Adrenal gland (tissue), 12 donors: Measurements from ENCODE around the gene OR1K1. TPM values are rescaled to one million over a fixed set of nuclear protein-coding genes. Genes with fewer than 3 reads are reported as not detected.

Source experiments
- DNase-seq, 7 donors: peaks; one replicate each; pipeline ENCODE4 v3.0.0-alpha.2; 2019 to 2020
- H3K27ac ChIP-seq, 5 donors: fragments of 200-600 bp; sonication (generic) in 4 of 5; 1 replicate in 3 of 5; 2 replicates in 2 of 5; pipeline versions ENCODE4 v1.5.1 to v1.8.0; 2016 to 2020; ENCODE audit warnings: mild to moderate bottlenecking in 1 of 5
- H3K27me3 ChIP-seq: fragments of 200-600 bp; 2 replicates; pipeline ENCODE4 v1.8.0; 2021
- H3K36me3 ChIP-seq, 2 donors: fragments of 200-600 bp; replicated peaks in 1 of 2; 1 replicate in 1 of 2; 2 replicates in 1 of 2; pipeline versions ENCODE4 v1.5.1 to v1.8.0; 2018 to 2022
- H3K4me1 ChIP-seq, 2 donors: fragments of 200-600 bp; replicated peaks in 1 of 2; 1 replicate in 1 of 2; 2 replicates in 1 of 2; pipeline versions ENCODE4 v1.5.1 to v1.8.0; 2018 to 2021
- H3K4me3 ChIP-seq, 4 donors: fragments of 200-600 bp; sonication (generic) in 3 of 4; one replicate each; pipeline ENCODE4 v1.5.1; 2016 to 2018
- H3K9me3 ChIP-seq, 3 donors: fragments of 200-600 bp; sonication (generic) in 1 of 3; replicated peaks in 1 of 3; 1 replicate in 2 of 3; 2 replicates in 1 of 3; pipeline versions ENCODE4 v1.5.1 to v1.8.0; 2016 to 2021
- CTCF ChIP-seq, 6 experiments: fragments of 450-650 bp in 4 of 6; fragments of 200-600 bp in 2 of 6; sonication (generic) in 1 of 6; IDR thresholded peaks; 1 replicate in 5 of 6; 2 replicates in 1 of 6; pipeline versions ENCODE4 v1.5.1 to v1.8.0; 2016 to 2021; ENCODE audit warnings: antibody characterized with exemption in 6 of 6, mild to moderate bottlenecking in 2 of 6, moderate library complexity in 1 of 6
- POLR2A ChIP-seq, 2 donors: fragments of 450-650 bp; IDR thresholded peaks; one replicate each; pipeline ENCODE4 v1.6.1; 2017; ENCODE audit warnings: antibody characterized with exemption in 2 of 2, mild to moderate bottlenecking in 2 of 2, moderate library complexity in 1 of 2
- WGBS, 4 donors: extraction: QIAGEN DNeasy Blood & Tissue Kit in 2 of 4; methylation state at CpG; one replicate each; pipeline versions ENCODE4 v1.1.5 to v1.1.7; 2013 to 2017; 5-methylcytosine and 5-hydroxymethylcytosine counted together
- intact Hi-C, 2 donors: fragments of 100-400 bp; cut with DNase I; formaldehyde crosslinking; loops; one replicate each; pipeline versions ENCODE4 v1.14.1 to v1.15.0; 2022 to 2023
- polyA plus RNA-seq, 3 donors: library from polyadenylated mRNA; stranded (reverse); fragments of 200-250 nt in 2 of 3; fragments of 350-450 nt in 1 of 3; fragmentation: Illumina TruSeq in 1 of 3; extraction: RNeasy Lipid Tissue Mini Kit (QIAGEN cat#74804) in 1 of 3; gene quantifications; one replicate each; pipeline ENCODE4 v1.2.3, GENCODE V29; 2013 to 2014
- total RNA-seq, 9 donors: library from RNA; depleted of rRNA in 4 of 9; stranded (reverse); fragments of >200 nt in 4 of 9; fragments of 120-200 nt in 1 of 9; fragmentation: NEBNext Ultra II Directional in 1 of 9; extraction: Animal tissue kit (Norgen Biotek cat#: 25700) in 1 of 9; gene quantifications; one replicate each; pipeline versions ENCODE4 v1.1.0 to v1.2.4, GENCODE V29; 2013 to 2023
- donor health status: healthy with polysubstance abuse.
- donor health status: Bipolar disorder and iron deficiency.
- donor health status: DM: yes; HTN: yes; CAD: no.
- donor health status: DM: no; HTN: no; CAD: no.
- donor health status: DM: no; HTN: no; CAD: no.
- donor health status: DM: yes; HTN: yes; CAD: no.

OR1K1 gene
- total and polyA plus RNA-seq, 12 donors, result not detected

DNA sequence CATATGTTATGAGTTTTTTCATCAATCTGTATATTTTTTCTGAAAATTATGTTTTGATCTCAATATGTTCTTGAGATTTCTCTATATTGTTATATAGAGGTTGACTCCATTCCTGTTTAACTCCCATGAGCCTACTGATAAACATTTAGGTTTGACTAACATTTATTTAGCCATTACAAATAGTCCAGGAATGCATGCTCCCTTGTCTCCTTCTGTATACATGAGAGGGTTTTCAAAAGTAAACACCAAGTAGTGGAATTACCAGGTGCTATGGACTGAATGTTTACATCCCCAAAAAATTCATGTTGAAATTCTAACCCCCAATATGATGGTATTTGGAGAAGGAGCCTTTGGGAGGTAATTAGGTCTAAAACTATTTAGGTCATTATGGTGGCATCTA lies 14.7 kb upstream of the OR1K1 start:
- H3K36me3 ChIP-seq, result no peaks in the 10 kb centered on the region
- H3K27ac ChIP-seq, result no peak overlapping the region
- no peak overlapping the region for H3K4me3 ChIP-seq
- no peaks in the 10 kb centered on the region for H3K4me1 ChIP-seq
- TF ChIP-seq CTCF (IDR thresholded peaks at IDR 0.05), result no peak
- no peak for TF ChIP-seq POLR2A (IDR thresholded peaks at IDR 0.05)
- no peaks in the 10 kb centered on the region for H3K9me3 ChIP-seq
- intact Hi-C loops, result no loop called here
- no peaks in the 10 kb centered on the region for H3K27me3 ChIP-seq
- DNase-seq, result no peak

DNA sequence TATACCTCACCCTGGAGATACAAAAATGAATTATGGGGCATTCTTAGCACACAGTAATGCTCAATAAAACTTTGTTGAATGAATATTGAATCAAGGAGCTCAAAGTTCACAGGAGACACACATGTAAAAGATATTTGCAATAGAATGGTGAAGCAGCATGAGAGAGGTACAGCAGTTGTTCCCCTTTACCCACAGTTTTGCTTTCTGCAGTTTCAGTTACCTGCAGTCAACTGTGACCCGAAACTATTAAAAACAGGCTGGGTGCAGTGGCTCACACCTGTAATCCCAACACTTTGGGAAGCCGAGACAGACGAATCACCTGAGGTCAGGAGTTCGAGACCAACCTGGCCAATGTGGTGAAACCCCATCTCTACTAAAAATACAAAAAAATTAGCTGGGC lies 13.6 kb upstream of the OR1K1 start:
- intact Hi-C loops, result no loop called here
- no peaks in the 10 kb centered on the region for H3K4me1 ChIP-seq
- H3K27ac ChIP-seq, result no peak overlapping the region
- no peaks in the 10 kb centered on the region for H3K36me3 ChIP-seq
- H3K27me3 ChIP-seq, result no peaks in the 10 kb centered on the region
- no peak for TF ChIP-seq POLR2A (IDR thresholded peaks at IDR 0.05)
- TF ChIP-seq CTCF (IDR thresholded peaks at IDR 0.05), result no peak
- no peaks in the 10 kb centered on the region for H3K9me3 ChIP-seq
- no peak overlapping the region for H3K4me3 ChIP-seq
- no peak for DNase-seq
- WGBS, 4 donors, result 79 to 92% (median 83%) methylated on average over 4 of the region's 4 CpGs

DNA sequence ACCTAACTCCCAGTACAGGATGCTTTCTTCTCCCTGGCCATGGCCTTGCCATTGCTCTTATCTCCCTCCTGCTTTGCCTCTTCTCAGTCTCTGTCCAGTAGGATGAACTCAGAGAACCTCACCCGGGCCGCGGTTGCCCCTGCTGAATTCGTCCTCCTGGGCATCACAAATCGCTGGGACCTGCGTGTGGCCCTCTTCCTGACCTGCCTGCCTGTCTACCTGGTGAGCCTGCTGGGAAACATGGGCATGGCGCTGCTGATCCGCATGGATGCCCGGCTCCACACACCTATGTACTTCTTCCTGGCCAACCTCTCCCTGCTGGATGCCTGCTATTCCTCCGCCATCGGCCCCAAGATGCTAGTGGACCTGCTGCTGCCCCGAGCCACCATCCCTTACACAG lies 11.1 kb upstream of the OR1K1 start, which contains the start of gene OR5C1:
TSS of gene OR5C1 (plus strand) at position 103 of the 400 bp plus-strand sequence. CDS start at position 103, 0 bp downstream.
- H3K4me1 ChIP-seq, result no peaks in the 10 kb centered on the region
- TF ChIP-seq POLR2A (IDR thresholded peaks at IDR 0.05) (no peak), CTCF (IDR thresholded peaks at IDR 0.05) (no peak)
- intact Hi-C loops, result no loop called here
- no peaks in the 10 kb centered on the region for H3K9me3 ChIP-seq
- no peak within 1 kb of the TSS for H3K27ac ChIP-seq
- DNase-seq, result no peak
- H3K36me3 ChIP-seq, result no peaks in the 10 kb centered on the region
- H3K4me3 ChIP-seq, result no peak within 1 kb of the TSS
- 80 to 94% (median 92%) methylated on average over 3 to 12 of the region's 12 CpGs for WGBS, 4 donors
- no peaks in the 10 kb centered on the region for H3K27me3 ChIP-seq

GRCh38 chr9:122789256-122790046 lies 10.5 kb upstream of the OR1K1 start:
- 89 to 97% (median 93%) methylated on average over 26 to 28 of the region's 28 CpGs for WGBS, 4 donors
- no peak for DNase-seq

More at GRCh38 chr9:122789256-122790046, 10.5 kb upstream of the OR1K1 start:
- no peaks in the 10 kb centered on the region for H3K9me3 ChIP-seq
- no peaks in the 10 kb centered on the region for H3K27me3 ChIP-seq
- TF ChIP-seq POLR2A (IDR thresholded peaks at IDR 0.05) (no peak), CTCF (IDR thresholded peaks at IDR 0.05) (no peak)
- H3K4me3 ChIP-seq, result no peak overlapping the region
- no peak overlapping the region for H3K27ac ChIP-seq
- no peaks in the 10 kb centered on the region for H3K36me3 ChIP-seq
- H3K4me1 ChIP-seq, result no peaks in the 10 kb centered on the region
- intact Hi-C loops, result no loop called here
